Hematopoietic multipotent progenitor cell treated with erythropoietin and hydrocortisone succinate and interleukin-3 and kit ligand, for 17 days (in vitro differentiated cells): ENCODE data around the gene FOLR2.
"Not testable (repeated sequence)": the region's sequence is repeated elsewhere in the genome, so short reads cannot be mapped to it uniquely, and the experiment has no call there.

Source experiments
- DNase-seq: peaks from one replicate; pipeline ENCODE4 v3.0.0-alpha.2; 2015; ENCODE audit warnings: low spot score

FOLR2 gene

DNA sequence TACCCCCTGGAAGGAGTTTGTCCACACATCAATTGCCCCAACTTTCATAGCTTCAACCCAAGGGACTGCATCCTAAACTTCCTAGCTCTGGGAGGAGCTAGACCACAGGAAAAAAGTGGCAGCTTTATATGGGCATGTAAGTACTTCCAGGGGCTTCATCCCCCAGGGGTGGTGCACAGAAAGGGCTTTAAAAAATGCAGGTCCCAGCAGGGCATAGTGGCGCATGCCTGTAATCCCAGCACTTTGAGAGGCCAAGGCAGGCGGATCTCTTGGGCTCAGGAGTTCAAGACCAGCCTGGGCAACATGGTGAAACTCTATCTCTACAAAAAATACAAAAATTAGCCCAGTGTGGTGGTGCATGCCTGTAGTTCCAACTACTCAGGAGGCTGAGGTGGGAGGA lies 9.8 kb upstream of the FOLR2 start:
- not testable (repeated sequence) for DNase-seq

DNA sequence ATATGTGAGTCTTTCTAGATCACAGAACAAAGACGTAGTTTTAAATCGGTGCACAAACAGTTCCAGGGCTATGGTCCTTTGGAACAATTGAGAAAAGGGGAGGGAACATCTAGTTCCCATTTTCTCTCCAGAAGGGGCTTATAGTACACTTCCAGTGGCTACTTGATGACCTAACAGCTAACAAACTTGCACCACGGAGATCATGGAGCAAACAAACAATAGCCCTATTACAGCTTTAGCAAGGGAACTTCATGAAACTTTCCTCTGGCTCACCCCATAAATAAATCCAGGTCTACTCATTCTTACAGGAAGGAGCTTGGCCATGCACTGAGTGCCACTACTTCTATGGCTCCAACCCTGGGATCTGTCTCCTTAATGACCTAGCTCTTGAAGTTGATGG lies 8.3 kb upstream of the FOLR2 start:
- no peak for DNase-seq

DNA sequence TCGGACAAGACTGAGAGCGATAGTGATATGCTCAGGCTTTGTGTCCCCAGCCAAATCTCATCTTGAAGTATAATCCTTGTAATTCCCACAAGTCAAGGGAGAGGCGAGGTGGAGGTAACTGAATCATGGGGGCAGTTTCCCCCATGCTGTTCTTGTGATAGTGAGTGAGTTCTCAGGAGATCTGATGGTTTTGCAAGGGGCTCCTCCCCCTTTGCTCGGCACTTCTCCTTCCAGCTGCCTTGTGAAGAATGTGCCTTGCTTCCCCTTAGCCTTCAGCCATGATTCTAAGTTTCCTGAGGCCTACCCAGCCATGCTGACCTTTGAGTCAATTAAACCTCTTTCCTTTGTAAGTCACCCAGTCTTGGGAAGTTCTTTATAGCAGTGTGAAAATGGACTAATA lies 7.5 kb upstream of the FOLR2 start:
- DNase-seq = no peak

DNA sequence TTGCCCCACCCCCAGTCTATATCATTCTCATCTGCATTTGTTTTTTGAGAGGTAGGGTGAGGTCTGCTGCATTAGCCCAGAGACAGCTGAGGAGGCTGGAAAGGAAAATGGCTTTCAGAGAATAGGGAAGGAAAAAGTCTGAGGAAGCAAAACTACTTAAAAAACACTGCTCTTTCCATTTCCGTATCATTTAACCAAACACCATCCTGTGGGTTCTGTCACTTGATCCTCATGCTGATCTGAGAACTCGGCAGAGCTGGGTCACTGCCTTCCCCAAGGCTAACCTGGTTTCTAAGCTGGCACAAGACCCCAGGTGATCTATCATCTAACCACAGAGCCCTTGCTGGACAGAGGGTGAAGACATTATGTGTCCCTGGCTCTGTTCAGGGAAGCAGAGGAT lies 1.2 kb downstream of the FOLR2 start:
- no peak for DNase-seq

DNA sequence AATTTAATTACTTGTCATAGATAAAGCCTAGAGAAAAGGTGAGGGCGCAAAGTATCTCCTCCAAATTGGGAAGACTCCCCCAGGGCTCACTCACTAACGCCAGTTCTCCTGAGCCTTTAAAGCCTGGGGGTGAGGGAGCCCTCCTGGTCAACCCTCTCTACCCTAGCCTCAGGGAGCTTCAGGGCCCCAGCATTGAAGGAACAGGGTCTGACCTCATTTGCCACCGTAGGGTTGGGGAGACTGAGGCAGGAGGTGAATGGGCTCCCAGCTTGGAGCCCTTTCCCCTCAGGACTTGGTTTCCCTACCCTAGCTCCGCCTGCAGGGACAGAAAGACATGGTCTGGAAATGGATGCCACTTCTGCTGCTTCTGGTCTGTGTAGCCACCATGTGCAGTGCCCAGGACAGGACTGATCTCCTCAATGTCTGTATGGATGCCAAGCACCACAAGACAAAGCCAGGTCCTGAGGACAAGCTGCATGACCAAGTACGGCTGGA lies 1.7 kb downstream of the FOLR2 start:
- DNase-seq = no peak

DNA sequence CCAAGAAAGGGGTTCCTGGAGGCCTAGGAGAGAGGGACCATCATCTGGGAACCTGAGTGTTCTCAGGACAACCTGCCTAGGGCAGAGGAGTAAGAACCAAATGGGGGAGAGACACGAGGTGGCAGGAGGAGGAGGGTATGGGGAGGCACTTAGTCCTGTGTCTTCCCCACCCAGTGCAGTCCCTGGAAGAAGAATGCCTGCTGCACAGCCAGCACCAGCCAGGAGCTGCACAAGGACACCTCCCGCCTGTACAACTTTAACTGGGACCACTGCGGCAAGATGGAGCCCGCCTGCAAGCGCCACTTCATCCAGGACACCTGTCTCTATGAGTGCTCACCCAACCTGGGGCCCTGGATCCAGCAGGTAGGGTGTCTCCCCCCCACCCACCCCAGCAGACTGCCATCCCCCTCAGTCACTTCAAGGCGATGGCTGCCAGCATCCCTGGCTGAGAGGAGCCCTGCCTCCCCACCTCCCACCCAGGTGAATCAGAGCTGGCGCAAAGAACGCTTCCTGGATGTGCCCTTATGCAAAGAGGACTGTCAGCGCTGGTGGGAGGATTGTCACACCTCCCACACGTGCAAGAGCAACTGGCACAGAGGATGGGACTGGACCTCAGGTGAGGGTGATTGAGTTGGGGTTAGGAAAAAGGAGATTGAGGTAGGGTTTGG lies 4.2 kb downstream of the FOLR2 start:
- no peak for DNase-seq

DNA sequence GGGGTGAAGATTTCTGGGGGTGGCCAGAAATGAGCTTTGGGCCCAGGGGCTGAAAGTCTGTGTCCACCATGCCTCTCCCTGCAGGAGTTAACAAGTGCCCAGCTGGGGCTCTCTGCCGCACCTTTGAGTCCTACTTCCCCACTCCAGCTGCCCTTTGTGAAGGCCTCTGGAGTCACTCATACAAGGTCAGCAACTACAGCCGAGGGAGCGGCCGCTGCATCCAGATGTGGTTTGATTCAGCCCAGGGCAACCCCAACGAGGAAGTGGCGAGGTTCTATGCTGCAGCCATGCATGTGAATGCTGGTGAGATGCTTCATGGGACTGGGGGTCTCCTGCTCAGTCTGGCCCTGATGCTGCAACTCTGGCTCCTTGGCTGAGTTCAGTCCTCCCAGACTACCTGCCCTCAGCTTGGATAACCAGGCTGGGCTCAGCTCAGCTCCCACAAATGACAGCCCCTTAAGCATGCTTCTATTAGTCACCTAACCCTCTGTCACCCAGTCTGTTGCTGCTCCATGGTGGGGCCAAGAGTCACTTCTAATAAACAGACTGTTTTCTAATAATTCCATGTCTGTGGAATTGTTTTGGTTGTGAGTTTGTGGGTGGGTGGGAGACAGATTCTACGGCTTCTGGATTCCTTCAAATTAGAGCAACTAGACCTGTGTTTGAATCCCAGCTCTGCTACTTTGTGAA lies 4.9 kb downstream of the FOLR2 start:
- no peak for DNase-seq

DNA sequence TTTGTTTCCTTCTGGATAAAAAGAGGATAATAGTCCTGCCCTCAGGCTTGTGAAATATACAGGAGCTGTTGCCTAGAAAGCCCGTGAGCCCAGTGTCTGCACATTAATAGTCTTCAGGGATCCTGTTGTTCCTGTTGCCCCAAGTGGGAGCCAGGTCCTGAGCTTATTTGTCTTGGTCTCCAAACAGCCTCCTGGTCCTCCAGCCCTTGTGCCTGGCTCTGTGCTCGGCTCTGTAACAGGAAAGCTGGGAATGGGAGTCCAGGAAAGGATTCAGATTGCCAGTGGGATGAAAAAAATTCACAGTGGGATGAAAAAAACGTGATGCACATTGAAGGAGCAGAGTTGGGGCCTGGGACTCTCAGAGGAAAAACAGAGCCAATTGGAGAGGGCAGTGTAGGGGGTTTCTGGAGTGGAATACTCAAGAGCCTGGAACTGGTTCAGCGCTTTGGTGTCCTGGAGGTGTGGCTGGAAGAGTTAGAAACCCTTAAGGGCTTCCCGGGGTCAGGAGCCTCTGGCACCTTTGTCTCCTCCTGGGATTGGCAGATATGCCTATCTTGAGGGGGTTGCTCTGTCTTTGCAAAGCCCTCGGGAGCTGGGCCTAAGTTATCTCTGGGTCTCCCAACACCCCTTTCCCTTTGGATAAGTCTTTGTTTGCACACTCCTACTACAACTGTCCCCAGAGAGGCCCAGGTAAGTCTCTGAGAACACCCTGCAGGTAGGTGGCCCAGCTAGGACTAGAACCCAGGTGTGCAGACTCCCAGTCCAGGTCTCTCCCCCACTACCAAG lies 5.7 kb downstream of the FOLR2 start:
- peak; percentile 10 for DNase-seq

DNA sequence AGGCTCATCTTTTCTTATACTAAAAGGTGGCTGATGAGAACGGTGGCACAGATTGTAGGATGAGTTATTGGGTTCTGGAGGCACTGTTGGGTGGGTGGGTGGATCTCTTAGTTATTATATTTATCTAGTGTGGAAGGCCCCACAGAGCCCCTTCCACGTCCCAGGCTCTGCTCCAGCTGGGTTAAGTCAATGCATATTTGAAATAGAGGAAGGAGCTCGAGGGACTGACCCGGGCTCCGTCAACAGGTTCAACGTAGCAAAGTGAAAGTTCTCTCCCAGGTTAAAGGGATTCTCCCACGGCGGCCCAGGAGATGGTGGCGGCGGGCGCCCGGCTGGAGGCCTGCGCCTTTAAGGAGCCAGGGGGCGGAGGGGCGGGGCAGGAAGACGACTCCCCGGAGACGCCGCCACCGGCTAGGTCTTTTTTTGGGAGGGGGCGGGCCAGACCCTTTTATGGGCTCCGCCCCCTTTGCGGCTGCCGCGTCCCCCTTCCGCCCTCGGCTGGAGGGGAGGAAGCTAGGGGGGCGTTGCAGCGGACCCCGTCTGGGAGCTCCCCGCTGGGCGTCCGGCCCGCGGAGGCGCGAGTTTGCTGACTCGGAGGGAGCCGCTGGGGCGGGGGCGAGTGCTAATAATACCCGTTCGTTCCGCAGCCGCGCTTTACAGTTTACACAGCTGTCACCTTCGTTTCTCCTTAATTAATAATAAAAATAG lies 6.5 kb downstream of the FOLR2 start:
- peak; percentile 81 for DNase-seq

DNA sequence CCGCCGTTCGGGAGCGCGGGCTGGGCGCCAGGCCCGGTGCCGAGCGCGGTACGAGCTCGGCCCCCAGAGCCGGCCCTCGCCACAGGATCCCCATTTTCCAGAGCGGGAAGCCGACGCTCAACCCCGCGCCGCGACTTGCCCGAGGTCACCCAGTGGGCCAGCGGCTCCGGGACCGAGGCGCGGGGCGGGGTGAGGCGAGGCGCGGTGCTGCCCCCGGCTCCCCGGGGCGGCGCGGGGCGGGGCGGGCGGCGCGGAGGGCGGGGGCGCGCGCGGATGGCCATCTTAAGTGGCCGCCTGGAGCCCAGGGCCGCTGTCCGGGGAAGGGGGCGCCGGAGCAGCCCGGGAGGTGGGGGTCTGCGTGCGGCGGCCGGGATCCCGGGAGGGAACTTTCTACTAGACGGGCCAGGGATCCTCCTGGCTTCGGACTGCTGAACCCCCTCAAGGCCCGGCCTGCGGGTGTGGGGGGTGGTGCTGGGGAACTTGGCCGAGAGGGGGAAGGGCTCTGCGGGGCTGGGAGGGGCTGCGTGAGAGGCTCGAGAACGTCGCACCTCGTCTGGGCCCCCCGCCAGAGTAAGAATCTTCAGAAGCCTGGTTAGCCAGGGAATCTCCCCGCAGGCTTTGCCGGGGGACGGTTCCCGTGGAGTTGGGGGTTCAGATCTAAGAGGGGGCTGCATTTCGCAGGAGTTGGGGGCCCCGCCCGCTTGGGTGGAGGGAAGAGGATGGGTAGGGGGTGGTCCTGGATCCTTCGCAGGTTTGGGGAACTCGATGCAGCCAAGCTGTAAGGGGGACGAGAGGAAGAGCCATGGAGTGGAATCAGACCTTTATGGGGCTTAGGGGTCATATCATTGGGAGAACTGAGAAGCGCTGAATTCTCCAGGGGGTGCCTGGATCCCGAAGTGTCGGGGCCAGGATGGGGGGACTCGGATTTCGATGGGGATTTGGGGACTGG lies 7.3 kb downstream of the FOLR2 start:
- DNase-seq = peak; percentile 53

DNA sequence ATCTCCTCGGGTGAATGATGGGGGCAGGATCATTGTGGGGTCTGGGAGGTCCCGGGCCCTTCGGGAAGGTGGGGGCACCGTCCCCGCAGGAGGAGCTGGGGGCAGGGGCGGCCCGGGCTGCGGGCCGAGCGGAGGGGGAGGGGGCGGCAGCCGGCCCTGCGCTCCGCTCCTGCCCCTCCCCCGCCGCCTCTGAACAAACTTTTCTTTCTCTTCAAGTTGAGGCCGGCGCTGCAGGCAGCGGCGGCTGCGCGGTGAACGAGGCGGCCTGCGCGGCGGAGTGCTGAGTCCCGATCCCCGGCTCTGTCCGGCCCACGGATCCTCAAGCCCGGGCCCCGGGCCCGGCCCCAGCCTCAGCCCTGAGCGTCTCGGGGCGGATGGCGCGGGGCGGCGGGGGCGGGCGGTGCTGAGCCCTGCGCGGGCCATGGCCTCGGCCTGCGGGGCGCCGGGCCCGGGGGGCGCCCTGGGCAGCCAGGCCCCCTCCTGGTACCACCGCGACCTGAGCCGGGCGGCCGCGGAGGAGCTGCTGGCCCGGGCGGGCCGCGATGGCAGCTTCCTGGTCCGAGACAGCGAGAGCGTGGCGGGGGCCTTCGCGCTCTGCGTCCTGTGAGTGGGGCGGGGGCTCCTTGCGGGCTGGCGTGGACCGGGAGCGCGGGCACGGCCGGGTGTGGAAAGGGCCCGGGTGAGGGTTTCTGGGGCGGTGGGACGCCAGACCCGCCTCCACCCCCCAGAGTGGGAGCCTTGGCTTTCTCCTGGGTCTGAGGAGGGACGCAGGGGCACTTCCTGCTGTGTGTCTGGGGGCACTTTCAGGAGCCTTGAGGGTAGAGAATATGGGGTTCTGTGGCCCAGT lies 8.2 kb downstream of the FOLR2 start, which contains the start of gene INPPL1:
Gene INPPL1, plus strand, starts transcription at position 204 of the 847 bp plus-strand sequence. Its CDS starts 218 bp downstream, at position 422.
- DNase-seq = no peak

DNA sequence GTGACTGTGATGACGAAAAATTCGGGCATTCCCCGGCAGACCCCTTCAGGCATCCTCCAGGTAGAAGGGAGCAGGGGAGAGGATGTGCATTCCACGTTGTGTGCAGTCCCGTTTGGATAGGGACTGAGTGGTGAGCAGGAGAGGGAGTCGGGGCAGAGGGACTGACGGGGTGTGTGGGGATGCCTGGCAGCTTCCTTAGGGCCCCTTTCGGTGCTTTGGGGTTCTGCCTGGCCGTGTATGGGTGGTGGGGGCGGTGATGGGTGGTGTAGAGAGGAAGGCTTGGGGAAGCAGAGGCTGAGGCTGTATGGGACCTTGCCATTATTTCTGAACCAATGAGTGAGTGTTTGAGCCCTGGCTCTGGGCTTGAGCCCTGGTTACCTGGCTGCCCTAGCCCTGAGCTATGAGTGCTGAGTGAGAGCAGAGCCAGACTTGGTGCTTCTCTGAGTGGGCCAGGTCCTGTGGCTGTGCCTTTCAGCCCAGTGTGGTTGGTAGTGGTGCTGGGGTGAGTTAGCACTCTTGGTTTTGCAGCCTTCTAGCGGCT lies 8.9 kb downstream of the FOLR2 start:
- no peak for DNase-seq

DNA sequence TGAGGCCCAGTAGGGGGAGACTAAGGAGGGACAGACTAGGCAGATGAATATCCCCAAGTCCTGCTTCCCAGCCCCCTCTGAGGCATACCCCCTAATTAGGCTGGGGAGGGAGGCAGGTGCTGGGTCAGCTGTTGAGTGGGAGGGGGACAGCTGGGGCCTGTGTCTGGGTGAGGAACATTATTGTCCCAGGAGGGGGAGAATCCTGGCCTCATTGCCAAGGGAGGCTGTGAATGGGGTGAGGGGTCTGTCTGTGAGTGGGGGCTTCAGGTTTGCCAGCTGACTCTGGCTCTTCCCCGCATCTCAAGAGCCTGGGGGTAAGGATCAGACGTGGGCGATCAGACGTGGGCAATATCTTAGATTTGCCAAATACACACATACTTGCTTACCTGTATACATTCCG lies 10.1 kb downstream of the FOLR2 start:
- DNase-seq = no peak

DNA sequence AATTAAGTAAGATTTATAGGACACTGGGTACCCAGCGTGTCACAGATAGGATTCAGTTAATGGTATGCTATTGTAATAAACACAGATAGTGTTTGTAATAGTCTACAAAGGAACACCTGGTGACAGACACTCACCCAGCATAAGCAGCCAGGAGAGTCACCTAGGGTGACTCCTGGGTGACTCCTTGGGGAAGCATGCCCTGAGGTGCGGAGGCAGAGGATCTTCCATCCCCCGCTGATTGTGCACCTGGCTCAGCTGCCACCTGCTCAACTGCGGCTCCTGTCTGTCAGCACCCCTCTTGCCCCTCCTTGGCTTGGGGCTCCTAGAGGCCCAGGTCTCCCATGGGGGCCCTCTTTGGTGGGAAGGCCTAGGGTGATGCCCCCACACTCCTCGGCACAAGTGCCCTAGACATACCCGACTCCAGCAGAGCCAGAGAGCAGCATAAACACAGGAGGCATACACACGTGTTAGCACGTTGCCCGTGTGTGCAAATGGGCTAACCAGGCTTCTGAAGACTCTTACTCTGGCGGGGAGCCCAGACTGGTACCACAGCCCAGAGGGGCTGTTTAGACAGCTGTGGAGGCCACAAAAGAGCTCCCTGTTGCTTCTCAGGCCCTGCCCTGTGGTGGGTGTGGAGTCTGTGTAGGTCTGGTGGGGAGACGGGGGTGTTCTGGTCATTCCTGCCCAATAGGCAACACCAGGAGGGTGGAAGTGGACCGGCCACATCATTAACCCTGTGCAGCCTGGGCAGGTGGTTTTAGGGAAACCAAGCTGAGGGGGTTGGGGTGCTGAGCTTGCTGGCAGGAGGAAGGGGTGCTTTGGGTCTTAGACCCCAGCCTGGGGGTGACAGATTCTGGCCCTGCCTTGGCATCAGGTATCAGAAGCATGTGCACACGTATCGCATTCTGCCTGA lies 11.0 kb downstream of the FOLR2 start:
- no peak for DNase-seq

DNA sequence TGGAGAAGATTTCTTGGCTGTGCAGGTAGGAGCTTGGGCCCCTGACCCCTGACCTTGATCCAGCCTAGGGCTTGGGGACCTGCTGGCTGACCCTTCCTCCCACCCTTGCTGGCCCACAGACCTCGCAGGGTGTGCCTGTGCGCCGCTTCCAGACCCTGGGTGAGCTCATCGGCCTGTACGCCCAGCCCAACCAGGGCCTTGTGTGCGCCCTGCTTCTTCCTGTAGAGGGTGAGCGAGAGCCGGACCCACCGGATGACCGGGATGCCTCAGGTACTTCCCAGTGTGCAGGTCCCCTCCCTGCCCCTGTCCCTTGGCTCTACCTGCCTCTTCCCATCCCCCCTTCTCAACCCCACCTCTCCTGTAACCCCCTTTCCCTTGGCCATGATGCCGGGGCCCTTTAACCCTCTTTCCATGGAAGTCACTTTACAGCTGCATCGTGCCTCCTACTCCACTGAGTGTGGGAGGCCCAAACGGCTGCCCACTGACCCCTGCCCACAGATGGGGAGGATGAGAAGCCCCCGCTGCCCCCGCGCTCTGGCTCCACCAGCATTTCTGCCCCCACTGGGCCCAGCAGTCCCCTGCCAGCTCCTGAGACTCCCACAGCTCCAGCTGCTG lies 11.7 kb downstream of the FOLR2 start:
- no peak for DNase-seq

DNA sequence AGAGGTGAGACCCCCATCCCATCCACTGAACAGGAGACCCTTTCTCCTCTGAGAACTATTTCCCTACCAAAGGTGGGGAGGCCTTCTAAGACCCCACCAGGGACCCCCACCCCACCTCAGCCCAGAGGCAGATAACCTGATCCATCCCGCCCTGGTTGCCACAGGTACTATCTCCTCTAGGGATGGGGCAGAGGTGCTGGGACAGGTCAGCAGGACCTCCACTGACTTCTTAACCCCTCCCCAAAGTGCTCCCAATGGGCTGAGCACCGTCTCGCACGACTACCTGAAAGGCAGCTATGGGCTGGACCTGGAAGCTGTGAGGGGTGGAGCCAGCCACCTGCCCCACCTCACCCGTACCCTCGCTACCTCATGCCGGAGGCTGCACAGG lies 12.2 kb downstream of the FOLR2 start:
- no peak for DNase-seq

DNA sequence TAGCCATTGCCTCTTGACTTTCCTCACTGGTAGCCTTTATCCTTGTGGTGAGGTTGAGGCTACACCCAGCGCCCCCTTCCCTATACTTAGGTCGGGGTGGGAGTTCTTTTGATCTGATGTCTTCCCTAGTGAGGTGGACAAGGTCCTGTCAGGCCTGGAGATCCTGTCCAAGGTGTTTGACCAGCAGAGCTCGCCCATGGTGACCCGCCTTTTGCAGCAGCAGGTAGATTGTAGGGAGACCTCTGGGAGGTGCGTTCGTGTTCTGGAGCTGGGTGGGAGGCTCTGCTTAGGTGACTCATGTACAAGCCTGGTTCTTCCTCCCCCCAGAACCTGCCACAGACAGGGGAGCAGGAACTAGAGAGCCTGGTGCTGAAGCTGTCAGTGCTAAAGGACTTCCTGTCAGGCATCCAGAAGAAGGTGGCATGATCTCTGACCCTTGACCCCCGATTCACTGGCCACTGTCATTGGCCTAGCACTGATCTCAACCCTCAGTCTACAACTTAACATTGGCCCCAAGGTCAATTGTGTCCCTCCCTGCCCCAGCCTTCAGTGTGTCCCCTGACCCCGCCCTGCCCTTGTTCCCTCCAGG lies 12.8 kb downstream of the FOLR2 start:
- no peak for DNase-seq
